GM23338 (cell line): ENCODE data around the gene CDKAL1. TPM values are rescaled to one million over a fixed set of nuclear protein-coding genes. Genes with fewer than 3 reads are reported as not detected.

ENCODE experiments used
- ATAC-seq: fragments of 200-7000 bp; cut with Tn5 transposase; 3 replicates; pipeline ENCODE4 v1.9.1; 2020
- DNase-seq: peaks from one replicate; pipeline ENCODE4 v3.0.0-alpha.2; 2015; ENCODE audit warnings: low spot score
- H2AFZ ChIP-seq: fragments of 200-600 bp; sonication (generic); 2 replicates; pipeline ENCODE4 v1.8.0; 2016; ENCODE audit warnings: antibody characterized with exemption, mild to moderate bottlenecking, moderate library complexity
- H3F3A ChIP-seq: fragments of 200-600 bp; sonication (generic); replicated peaks from 2 replicates; pipeline ENCODE4 v1.8.0; 2017; ENCODE audit warnings: antibody characterized with exemption, mixed run types, low read depth
- H3K27ac ChIP-seq: fragments of 200-600 bp; sonication (generic); 2 replicates; pipeline ENCODE4 v1.6.1; 2016; ENCODE audit warnings: low read depth
- H3K27me3 ChIP-seq: fragments of 200-600 bp; sonication (generic); 2 replicates; pipeline ENCODE4 v1.8.0; 2016; ENCODE audit warnings: mild to moderate bottlenecking, mixed run types, moderate library complexity; ENCODE audit not compliant: insufficient read depth
- H3K36me3 ChIP-seq: fragments of 200-600 bp; sonication (generic); 2 replicates; pipeline ENCODE4 v1.8.0; 2016; ENCODE audit warnings: mild to moderate bottlenecking; ENCODE audit not compliant: insufficient read depth
- H3K4me1 ChIP-seq: fragments of 200-600 bp; sonication (generic); 2 replicates; pipeline ENCODE4 v1.8.0; 2016; ENCODE audit warnings: mild to moderate bottlenecking, moderate library complexity; ENCODE audit not compliant: insufficient read depth
- H3K4me2 ChIP-seq: fragments of 200-600 bp; sonication (generic); 2 replicates; pipeline ENCODE4 v1.7.1; 2017; ENCODE audit warnings: mixed run types
- H3K4me3 ChIP-seq: fragments of 200-600 bp; sonication (generic); 2 replicates; pipeline ENCODE4 v1.6.1; 2016; ENCODE audit warnings: mixed run types
- H3K79me2 ChIP-seq: fragments of 200-600 bp; sonication (generic); replicated peaks from 2 replicates; pipeline ENCODE4 v1.8.0; 2017; ENCODE audit warnings: mild to moderate bottlenecking; ENCODE audit not compliant: insufficient read depth
- H3K9me2 ChIP-seq: fragments of 200-600 bp; sonication (generic); 2 replicates; pipeline ENCODE4 v1.8.0; 2017; ENCODE audit not compliant: insufficient read depth
- H4K20me1 ChIP-seq: fragments of 200-600 bp; sonication (generic); replicated peaks from 2 replicates; pipeline ENCODE4 v1.8.0; 2017; ENCODE audit warnings: mild to moderate bottlenecking; ENCODE audit not compliant: insufficient read depth
- H3K27ac Mint-ChIP-seq: 2 replicates; pipeline ENCODE4 v1.8.0; 2020; ENCODE audit warnings: inconsistent platforms, mild to moderate bottlenecking, moderate library complexity, mixed read lengths
- H3K27me3 Mint-ChIP-seq: 3 replicates; pipeline ENCODE4 v1.8.0; 2022; ENCODE audit warnings: low read depth, mild to moderate bottlenecking, moderate library complexity, mixed read lengths, inconsistent platforms; ENCODE audit not compliant: insufficient read depth, poor library complexity
- H3K36me3 Mint-ChIP-seq: 3 replicates; pipeline ENCODE4 v1.8.0; 2021; ENCODE audit warnings: low read depth, mild to moderate bottlenecking, inconsistent platforms, moderate library complexity, mixed read lengths
- H3K4me1 Mint-ChIP-seq: 3 replicates; pipeline ENCODE4 v1.8.0; 2020; ENCODE audit warnings: mild to moderate bottlenecking, inconsistent platforms, mixed read lengths
- H3K4me3 Mint-ChIP-seq: 3 replicates; pipeline ENCODE4 v1.8.0; 2021; ENCODE audit warnings: moderate library complexity, mild to moderate bottlenecking, inconsistent platforms, mixed read lengths
- H3K9me3 Mint-ChIP-seq: 3 replicates; pipeline ENCODE4 v1.8.0; 2020; ENCODE audit warnings: moderate library complexity, mild to moderate bottlenecking, inconsistent platforms, mixed read lengths
- CREB1 ChIP-seq: fragments of 250-450 bp; sonication (Bioruptor Pico); IDR thresholded peaks from 2 replicates; pipeline ENCODE4 v1.5.0; 2020; ENCODE audit warnings: low read depth, mild to moderate bottlenecking, moderate library complexity
- ETS1 ChIP-seq: IDR thresholded peaks from 2 replicates; pipeline ENCODE4 v1.6.1; 2016; ENCODE audit warnings: antibody characterized with exemption
- EZH2 ChIP-seq: fragments of 200-600 bp; sonication (generic); IDR thresholded peaks from one replicate; pipeline ENCODE4 v1.8.0; 2017; ENCODE audit warnings: antibody characterized with exemption, mild to moderate bottlenecking, low read depth; ENCODE audit not compliant: unreplicated experiment
- EZH2phosphoT487 ChIP-seq: fragments of 200-600 bp; sonication (generic); IDR thresholded peaks from one replicate; pipeline ENCODE4 v1.8.1; 2018; ENCODE audit warnings: antibody characterized with exemption; ENCODE audit not compliant: unreplicated experiment
- NANOG ChIP-seq: IDR thresholded peaks from 2 replicates; pipeline ENCODE4 v1.6.1; 2016; ENCODE audit warnings: antibody characterized with exemption, borderline replicate concordance
- POLR2AphosphoS5 ChIP-seq: IDR thresholded peaks from 2 replicates; pipeline ENCODE4 v1.6.1; 2016; ENCODE audit warnings: antibody characterized with exemption, low read depth
- REST ChIP-seq: IDR thresholded peaks from one replicate; pipeline ENCODE4 v1.6.1; 2018; ENCODE audit warnings: antibody characterized with exemption; ENCODE audit not compliant: unreplicated experiment
- STAT1 ChIP-seq: IDR thresholded peaks from one replicate; pipeline ENCODE4 v1.6.1; 2016; ENCODE audit warnings: antibody characterized with exemption; ENCODE audit not compliant: unreplicated experiment
- ZNF331 ChIP-seq: fragments of 250-450 bp; sonication (Bioruptor Pico); IDR thresholded peaks from 2 replicates; pipeline ENCODE4 v1.5.0; 2020; ENCODE audit warnings: low read depth, mild to moderate bottlenecking, moderate library complexity
- polyA plus RNA-seq: library from polyadenylated mRNA; unstranded; fragments of >200 nt; fragmentation: Nextera tagmentation; extraction: Ambion mirVana; gene quantifications from 2 replicates; pipeline ENCODE4 v1.2.1, GENCODE V29; 2016
- total RNA-seq: library from RNA; depleted of rRNA; stranded (reverse); fragments of >200 nt; shearing (Covaris generic); gene quantifications from 2 replicates; pipeline ENCODE4 v1.2.3, GENCODE V29; 2014
- TF ChIP-seq, protein P1 (sequence below), 2 experiments: fragments of 200-600 bp in 1 of 2; sonication (generic) in 1 of 2; conservative IDR thresholded peaks; 2 replicates each; pipeline versions ENCODE4 v1.5.1 to v1.6.1; 2016 to 2017; ENCODE audit warnings: antibody characterized with exemption in 2 of 2, low read depth in 2 of 2, mild to moderate bottlenecking in 2 of 2, moderate library complexity in 1 of 2

The CDKAL1 gene
- total and polyA plus RNA-seq, 2 experiments from 2014 or later, result 17.8 to 35.0 TPM

DNA sequence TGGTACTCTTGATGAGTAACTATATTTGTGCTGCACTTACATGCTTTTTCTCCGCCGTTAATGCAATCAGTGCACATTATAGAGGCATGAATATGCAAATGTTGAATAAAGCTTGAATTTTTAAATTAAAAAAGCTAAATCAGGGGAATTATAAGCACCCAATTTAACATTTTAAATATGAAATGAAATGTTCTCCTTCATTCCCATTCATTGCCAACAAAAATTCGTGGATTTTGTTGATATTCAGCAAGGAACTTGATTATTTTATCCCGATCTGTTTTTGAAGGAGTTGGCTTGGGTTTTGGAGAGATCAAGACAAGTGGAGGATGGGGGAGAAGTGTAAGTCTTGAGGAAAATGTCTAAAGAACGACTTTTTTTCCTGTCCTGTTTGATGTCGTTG is 740.6 kb downstream of the CDKAL1 start (continued):
- TF ChIP-seq ETS1 (no peak), EZH2phosphoT487 (no peak), CREB1 (CRISPR knock-in tag) (no peak), STAT1 (no peak), NANOG (no peak), POLR2AphosphoS5 (no peak), REST (no peak), EZH2 (no peak)
- TF ChIP-seq, protein P1, sequence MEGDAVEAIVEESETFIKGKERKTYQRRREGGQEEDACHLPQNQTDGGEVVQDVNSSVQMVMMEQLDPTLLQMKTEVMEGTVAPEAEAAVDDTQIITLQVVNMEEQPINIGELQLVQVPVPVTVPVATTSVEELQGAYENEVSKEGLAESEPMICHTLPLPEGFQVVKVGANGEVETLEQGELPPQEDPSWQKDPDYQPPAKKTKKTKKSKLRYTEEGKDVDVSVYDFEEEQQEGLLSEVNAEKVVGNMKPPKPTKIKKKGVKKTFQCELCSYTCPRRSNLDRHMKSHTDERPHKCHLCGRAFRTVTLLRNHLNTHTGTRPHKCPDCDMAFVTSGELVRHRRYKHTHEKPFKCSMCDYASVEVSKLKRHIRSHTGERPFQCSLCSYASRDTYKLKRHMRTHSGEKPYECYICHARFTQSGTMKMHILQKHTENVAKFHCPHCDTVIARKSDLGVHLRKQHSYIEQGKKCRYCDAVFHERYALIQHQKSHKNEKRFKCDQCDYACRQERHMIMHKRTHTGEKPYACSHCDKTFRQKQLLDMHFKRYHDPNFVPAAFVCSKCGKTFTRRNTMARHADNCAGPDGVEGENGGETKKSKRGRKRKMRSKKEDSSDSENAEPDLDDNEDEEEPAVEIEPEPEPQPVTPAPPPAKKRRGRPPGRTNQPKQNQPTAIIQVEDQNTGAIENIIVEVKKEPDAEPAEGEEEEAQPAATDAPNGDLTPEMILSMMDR (conservative IDR thresholded peaks at IDR 0.05; ENCODE audit: low read depth in 2 of 2), result no peak

GRCh38 chr6:21277601-21278374 is 743.5 kb downstream of the CDKAL1 start:
- peaks cover 2% of the 10 kb centered on the region for H3K27me3 Mint-ChIP-seq
- Histone ChIP-seq H3K4me1 (peaks cover 14% of the 10 kb centered on the region), H4K20me1 (no peaks in the 10 kb centered on the region), H3K4me2 (no peak overlapping the region), H3K9me2 (peaks cover 8% of the 10 kb centered on the region), H3K27me3 (no peaks in the 10 kb centered on the region), H3K4me3 (no peak overlapping the region), H3K79me2 (no peaks in the 10 kb centered on the region), H2AFZ (peak overlapping the region; percentile 30; the same call in 1 of the 2 replicates), H3F3A (no peaks in the 10 kb centered on the region), H3K36me3 (no peaks in the 10 kb centered on the region), H3K27ac (no peak overlapping the region)
- TF ChIP-seq EZH2phosphoT487 (no peak), ETS1 (no peak), ZNF331 (no peak), STAT1 (no peak), EZH2 (no peak), NANOG (no peak), CREB1 (CRISPR knock-in tag) (no peak)
- H3K36me3 Mint-ChIP-seq, result peaks cover 2% of the 10 kb centered on the region; the same call in 1 of the 3 replicates
- H3K4me1 Mint-ChIP-seq, result peaks cover 27% of the 10 kb centered on the region
- H3K4me3 Mint-ChIP-seq, result no peak overlapping the region
- ATAC-seq (peak; percentile 61), DNase-seq (peak; percentile 11)
- peak overlapping the region; percentile 38; the same call in 1 of the 2 replicates for H3K27ac Mint-ChIP-seq
- 0 out of 3 replicates have a peak, but pooled peaks cover 3% of the 10 kb centered on the region for H3K9me3 Mint-ChIP-seq
